H9 (cell line): ENCODE data around the gene TRIOBP. TPM values are rescaled to one million over a fixed set of nuclear protein-coding genes. Genes with fewer than 3 reads are reported as not detected.

ENCODE experiments used
- DNase-seq: peaks from one replicate; pipeline ENCODE4 v3.0.0-alpha.2; 2017
- H2AFZ ChIP-seq: one replicate; pipeline ENCODE4 v1.6.1; 2013; ENCODE audit warnings: mild to moderate bottlenecking, low read length, control low read depth, moderate library complexity
- H2AK5ac ChIP-seq: 2 replicates; pipeline ENCODE4 v1.6.1; 2013; ENCODE audit warnings: low read length, control low read depth, mixed read lengths; ENCODE audit not compliant: insufficient read length
- H2BK120ac ChIP-seq: one replicate; pipeline ENCODE4 v1.6.1; 2013; ENCODE audit warnings: low read depth, mild to moderate bottlenecking, low read length, control low read depth, inconsistent platforms; ENCODE audit not compliant: poor library complexity, severe bottlenecking
- H2BK12ac ChIP-seq: 2 replicates; pipeline ENCODE4 v1.6.1; 2013; ENCODE audit warnings: low read length, control low read depth, mixed read lengths, low read depth; ENCODE audit not compliant: insufficient read length
- H2BK15ac ChIP-seq: 2 replicates; pipeline ENCODE4 v1.6.1; 2013; ENCODE audit warnings: low read depth, low read length, control low read depth
- H2BK20ac ChIP-seq: one replicate; pipeline ENCODE4 v1.6.1; 2013; ENCODE audit warnings: low read depth, mild to moderate bottlenecking, low read length, control low read depth, inconsistent platforms; ENCODE audit not compliant: poor library complexity, severe bottlenecking
- H2BK5ac ChIP-seq: 2 replicates; pipeline ENCODE4 v1.6.1; 2013; ENCODE audit warnings: low read length, control low read depth, mixed read lengths; ENCODE audit not compliant: insufficient read length
- H3K14ac ChIP-seq: 2 replicates; pipeline ENCODE4 v1.6.1; 2013; ENCODE audit warnings: low read length, control low read depth; ENCODE audit not compliant: insufficient read depth
- H3K18ac ChIP-seq: 2 replicates; pipeline ENCODE4 v1.6.1; 2013; ENCODE audit warnings: low read depth, mild to moderate bottlenecking, mixed read lengths, low read length, control low read depth; ENCODE audit not compliant: insufficient read length
- H3K23ac ChIP-seq: 2 replicates; pipeline ENCODE4 v1.6.1; 2013; ENCODE audit warnings: low read length, control low read depth, mixed read lengths, low read depth; ENCODE audit not compliant: insufficient read length
- H3K23me2 ChIP-seq: 2 replicates; pipeline ENCODE4 v1.6.1; 2013; ENCODE audit warnings: low read depth, mild to moderate bottlenecking, mixed read lengths, low read length, control low read depth; ENCODE audit not compliant: insufficient read length, poor library complexity, severe bottlenecking
- H3K27ac ChIP-seq: 2 replicates; pipeline ENCODE4 v1.5.1; 2013; ENCODE audit warnings: low read length, control low read depth, mixed read lengths, low read depth; ENCODE audit not compliant: insufficient read length
- H3K27me3 ChIP-seq: 2 replicates; pipeline ENCODE4 v1.6.1; 2013; ENCODE audit warnings: low read length, control low read depth, inconsistent platforms; ENCODE audit not compliant: insufficient read depth
- H3K4ac ChIP-seq: 2 replicates; pipeline ENCODE4 v1.6.1; 2013; ENCODE audit warnings: low read depth, mild to moderate bottlenecking, control low read depth, inconsistent platforms, low read length, moderate library complexity
- H3K4me1 ChIP-seq: 2 replicates; pipeline ENCODE4 v1.6.1; 2013; ENCODE audit warnings: low read length, control low read depth, inconsistent platforms; ENCODE audit not compliant: insufficient read depth
- H3K4me2 ChIP-seq: 2 replicates; pipeline ENCODE4 v1.6.1; 2013; ENCODE audit warnings: low read length, control low read depth, mixed read lengths; ENCODE audit not compliant: insufficient read length, insufficient read depth
- H3K56ac ChIP-seq: 2 replicates; pipeline ENCODE4 v1.6.1; 2013; ENCODE audit warnings: low read depth, mild to moderate bottlenecking, mixed read lengths, low read length, control low read depth; ENCODE audit not compliant: insufficient read length
- H3K79me1 ChIP-seq: 2 replicates; pipeline ENCODE4 v1.6.1; 2013; ENCODE audit warnings: low read depth, mild to moderate bottlenecking, moderate library complexity, low read length, control low read depth, inconsistent platforms; ENCODE audit not compliant: insufficient read depth, poor library complexity, severe bottlenecking
- H3K79me2 ChIP-seq: 2 replicates; pipeline ENCODE4 v1.6.1; 2013; ENCODE audit warnings: low read length, control low read depth, inconsistent platforms; ENCODE audit not compliant: insufficient read depth
- H3K9ac ChIP-seq: 2 replicates; pipeline ENCODE4 v1.6.1; 2013; ENCODE audit warnings: low read length, control low read depth, mixed read lengths; ENCODE audit not compliant: insufficient read length; ENCODE audit errors: extremely low read depth
- H3K9me3 ChIP-seq: one replicate; pipeline ENCODE4 v1.6.1; 2013; ENCODE audit warnings: low read depth, low read length, inconsistent platforms; ENCODE audit not compliant: control insufficient read depth
- H3T11ph ChIP-seq: one replicate; pipeline ENCODE4 v1.6.1; 2013; ENCODE audit warnings: mild to moderate bottlenecking, low read length, control low read depth, inconsistent platforms
- H4K20me1 ChIP-seq: one replicate; pipeline ENCODE4 v1.6.1; 2013; ENCODE audit not compliant: control insufficient read depth, insufficient read length, insufficient read depth
- H4K5ac ChIP-seq: 2 replicates; pipeline ENCODE4 v1.6.1; 2013; ENCODE audit warnings: low read depth, mild to moderate bottlenecking, mixed read lengths, low read length, control low read depth; ENCODE audit not compliant: insufficient read length
- H4K8ac ChIP-seq: replicated peaks from 2 replicates; pipeline ENCODE4 v1.6.1; 2013; ENCODE audit warnings: low read length, control low read depth, mixed read lengths, low read depth; ENCODE audit not compliant: insufficient read length
- H4K91ac ChIP-seq: 2 replicates; pipeline ENCODE4 v1.6.1; 2013; ENCODE audit warnings: low read depth, mild to moderate bottlenecking, moderate library complexity, mixed read lengths, low read length, control low read depth; ENCODE audit not compliant: insufficient read length
- H3K27ac Mint-ChIP-seq, 3 experiments: 2 replicates in 2 of 3; 3 replicates in 1 of 3; pipeline ENCODE4 v1.8.0; 2020 to 2021; ENCODE audit warnings: mixed read lengths in 3 of 3, mild to moderate bottlenecking in 1 of 3, moderate library complexity in 1 of 3
- H3K27me3 Mint-ChIP-seq: 2 replicates; pipeline ENCODE4 v1.8.0; 2021; ENCODE audit warnings: low read depth, mild to moderate bottlenecking, moderate library complexity, mixed read lengths
- H3K36me3 Mint-ChIP-seq, 3 experiments: 2 replicates in 2 of 3; 3 replicates in 1 of 3; pipeline ENCODE4 v1.8.0; 2020 to 2021; ENCODE audit warnings: low read depth in 3 of 3, mixed read lengths in 3 of 3; ENCODE audit not compliant: insufficient read depth in 1 of 3
- H3K4me1 Mint-ChIP-seq, 2 experiments: 2 replicates each; pipeline ENCODE4 v1.8.0; 2020; ENCODE audit warnings: mixed read lengths in 2 of 2
- H3K4me3 Mint-ChIP-seq, 2 experiments: 2 replicates in 1 of 2; 3 replicates in 1 of 2; pipeline ENCODE4 v1.8.0; 2020 to 2021; ENCODE audit warnings: mild to moderate bottlenecking in 2 of 2, mixed read lengths in 2 of 2, moderate library complexity in 1 of 2
- H3K9me3 Mint-ChIP-seq, 2 experiments: 2 replicates in 1 of 2; 3 replicates in 1 of 2; pipeline ENCODE4 v1.8.0; 2020; ENCODE audit warnings: mild to moderate bottlenecking in 2 of 2, mixed read lengths in 2 of 2, moderate library complexity in 1 of 2
- CTCF ChIP-seq: fragments of 200-600 bp; sonication (generic); conservative IDR thresholded peaks from 3 replicates; pipeline ENCODE4 v1.8.0; 2021; ENCODE audit warnings: antibody characterized with exemption, mild to moderate bottlenecking
- WGBS: extraction: QIAGEN DNeasy Blood & Tissue Kit; methylation state at CpG from one replicate; pipeline ENCODE4 v1.1.7; 2013; ENCODE audit warnings: missing lambda C conversion rate, low lambda C conversion rate, mixed read lengths; ENCODE audit not compliant: insufficient read length; ENCODE audit errors: extremely low coverage; 5-methylcytosine and 5-hydroxymethylcytosine counted together
- total RNA-seq: library from RNA; stranded (reverse); gene quantifications from 2 replicates; pipeline ENCODE4 v1.2.1, GENCODE V29; 2021

TRIOBP gene
- total RNA-seq, 1 experiment from 2014 or later, result 52.7 TPM

GRCh38 chr22:37804881-37805809 is 108.3 kb downstream of the TRIOBP start:
- H3K27ac Mint-ChIP-seq, result no peak overlapping the region; a peak in 1 of 7 replicates
- H3K4me1 Mint-ChIP-seq, result peaks cover 35 to 43% of the 10 kb centered on the region in 2 experiments
- 0 out of 2 replicates have a peak, but pooled peaks cover 2% of the 10 kb centered on the region for H3K79me2 ChIP-seq

More at GRCh38 chr22:37804881-37805809, 108.3 kb downstream of the TRIOBP start:
- Histone ChIP-seq H2BK20ac (peak overlapping the region; percentile 98), H4K8ac (no peak overlapping the region), H3K9ac (peak overlapping the region; percentile 65), H2BK120ac (peak overlapping the region; percentile 97), H2BK5ac (no peak overlapping the region), H2BK12ac (peak overlapping the region; percentile 94), H2BK15ac (no peak overlapping the region), H3K27me3 (peaks cover 13% of the 10 kb centered on the region; the same call in 1 of the 2 replicates), H3K18ac (peak overlapping the region; percentile 72), H3K23me2 (peaks cover 54% of the 10 kb centered on the region), H3K4me2 (peak overlapping the region; percentile 87), H3K56ac (no peak overlapping the region), H2AK5ac (no peak overlapping the region), H3T11ph (no peak overlapping the region), H3K14ac (peak overlapping the region; percentile 93), H3K9me3 (no peaks in the 10 kb centered on the region), H3K27ac (no peak overlapping the region), H3K4ac (peak overlapping the region; percentile 95), H4K20me1 (no peaks in the 10 kb centered on the region), H3K23ac (no peak overlapping the region), H4K91ac (peak overlapping the region; percentile 97), H4K5ac (no peak overlapping the region), H3K79me1 (peaks cover 2% of the 10 kb centered on the region), H2AFZ (no peak overlapping the region), H3K4me1 (no peaks in the 10 kb centered on the region; the same call in 1 of the 2 replicates)
- peak; percentile 91 for DNase-seq
- Mint-ChIP-seq H3K4me3 (peak overlapping the region; percentile 81 to 93), H3K36me3 (peaks cover 0 to 4% (median 0%) of the 10 kb centered on the region in 3 experiments; a peak in 2 of 7 replicates), H3K9me3 (peaks cover 0 to 4% of the 10 kb centered on the region in 2 experiments; a peak in 3 of 5 replicates), H3K27me3 (peaks cover 60% of the 10 kb centered on the region)
- no CpG with 5 or more reads among the region's 87 CpGs for WGBS
- TF ChIP-seq CTCF, result no peak
